ENCODE results near the gene HCN3. TPM values are rescaled to one million over a fixed set of nuclear protein-coding genes. Genes with fewer than 3 reads are reported as not detected.

HCN3 gene
- total and polyA plus RNA-seq, 2 of the 13 experiments (the other 11 are each of a cell fraction or from before 2014, with no cell fraction given): 2.4 to 10.2 TPM

- TF ChIP-seq ZNF101 (CRISPR knock-in tag; IDR thresholded peaks at IDR 0.05; ENCODE audit: borderline replicate concordance, low read depth) (no peak), SIN3A (IDR thresholded peaks at IDR 0.05; ENCODE audit: borderline replicate concordance, low read depth, low read length) (peak; percentile 95), CTCF (CRISPR knock-in tag; IDR thresholded peaks at IDR 0.05) (peak; percentile 55), DRAP1 (CRISPR knock-in tag; IDR thresholded peaks at IDR 0.05) (no peak), SP5 (CRISPR knock-in tag; IDR thresholded peaks at IDR 0.05; ENCODE audit: borderline replicate concordance, low read depth) (peak; percentile 19; the same call in 1 of the 2 replicates), ZNF446 (CRISPR knock-in tag; IDR thresholded peaks at IDR 0.05) (no peak), ZNF30 (CRISPR knock-in tag; IDR thresholded peaks at IDR 0.05) (0 out of 2 replicates have a peak, but pooled peaks have one; percentile 56), FOSL2 (CRISPR knock-in tag; IDR thresholded peaks at IDR 0.05) (peak; percentile 5; the same call in 1 of the 2 replicates), HOMEZ (CRISPR knock-in tag; IDR thresholded peaks at IDR 0.05; ENCODE audit: low read depth) (0 out of 2 replicates have a peak, but pooled peaks have one; percentile 35), ZFP82 (CRISPR knock-in tag; IDR thresholded peaks at IDR 0.05; ENCODE audit: borderline replicate concordance) (no peak), MIER2 (CRISPR knock-in tag; IDR thresholded peaks at IDR 0.05) (peak; percentile 92), ZNF883 (CRISPR knock-in tag; IDR thresholded peaks at IDR 0.05; ENCODE audit: not compliant biosample characterization) (peak; percentile 9), FOXA3 (CRISPR knock-in tag; IDR thresholded peaks at IDR 0.05) (0 out of 2 replicates have a peak, but pooled peaks have one; percentile 19), ZMAT3 (CRISPR knock-in tag; conservative IDR thresholded peaks at IDR 0.05) (0 out of 2 replicates have a peak, but pooled peaks have one; percentile 31), SNAI1 (CRISPR knock-in tag; IDR thresholded peaks at IDR 0.05; ENCODE audit: borderline replicate concordance) (peak; percentile 70; the same call in 1 of the 2 replicates), KDM2A (CRISPR knock-in tag; IDR thresholded peaks at IDR 0.05; ENCODE audit: borderline replicate concordance, low read depth) (0 out of 2 replicates have a peak, but pooled peaks have one; percentile 27), CENPBD1 (CRISPR knock-in tag; IDR thresholded peaks at IDR 0.05; ENCODE audit: borderline replicate concordance, low read depth) (no peak), MBD4 (IDR thresholded peaks at IDR 0.05; ENCODE audit: borderline replicate concordance, low read length) (no peak), EHMT2 (IDR thresholded peaks at IDR 0.05; ENCODE audit: borderline replicate concordance, low read depth, low read length) (peak; percentile 69; the same call in 1 of the 2 replicates)
- TF ChIP-seq, protein P1, sequence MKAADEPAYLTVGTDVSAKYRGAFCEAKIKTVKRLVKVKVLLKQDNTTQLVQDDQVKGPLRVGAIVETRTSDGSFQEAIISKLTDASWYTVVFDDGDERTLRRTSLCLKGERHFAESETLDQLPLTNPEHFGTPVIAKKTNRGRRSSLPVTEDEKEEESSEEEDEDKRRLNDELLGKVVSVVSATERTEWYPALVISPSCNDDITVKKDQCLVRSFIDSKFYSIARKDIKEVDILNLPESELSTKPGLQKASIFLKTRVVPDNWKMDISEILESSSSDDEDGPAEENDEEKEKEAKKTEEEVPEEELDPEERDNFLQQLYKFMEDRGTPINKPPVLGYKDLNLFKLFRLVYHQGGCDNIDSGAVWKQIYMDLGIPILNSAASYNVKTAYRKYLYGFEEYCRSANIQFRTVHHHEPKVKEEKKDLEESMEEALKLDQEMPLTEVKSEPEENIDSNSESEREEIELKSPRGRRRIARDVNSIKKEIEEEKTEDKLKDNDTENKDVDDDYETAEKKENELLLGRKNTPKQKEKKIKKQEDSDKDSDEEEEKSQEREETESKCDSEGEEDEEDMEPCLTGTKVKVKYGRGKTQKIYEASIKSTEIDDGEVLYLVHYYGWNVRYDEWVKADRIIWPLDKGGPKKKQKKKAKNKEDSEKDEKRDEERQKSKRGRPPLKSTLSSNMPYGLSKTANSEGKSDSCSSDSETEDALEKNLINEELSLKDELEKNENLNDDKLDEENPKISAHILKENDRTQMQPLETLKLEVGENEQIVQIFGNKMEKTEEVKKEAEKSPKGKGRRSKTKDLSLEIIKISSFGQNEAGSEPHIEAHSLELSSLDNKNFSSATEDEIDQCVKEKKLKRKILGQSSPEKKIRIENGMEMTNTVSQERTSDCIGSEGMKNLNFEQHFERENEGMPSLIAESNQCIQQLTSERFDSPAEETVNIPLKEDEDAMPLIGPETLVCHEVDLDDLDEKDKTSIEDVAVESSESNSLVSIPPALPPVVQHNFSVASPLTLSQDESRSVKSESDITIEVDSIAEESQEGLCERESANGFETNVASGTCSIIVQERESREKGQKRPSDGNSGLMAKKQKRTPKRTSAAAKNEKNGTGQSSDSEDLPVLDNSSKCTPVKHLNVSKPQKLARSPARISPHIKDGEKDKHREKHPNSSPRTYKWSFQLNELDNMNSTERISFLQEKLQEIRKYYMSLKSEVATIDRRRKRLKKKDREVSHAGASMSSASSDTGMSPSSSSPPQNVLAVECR (CRISPR knock-in tag; IDR thresholded peaks at IDR 0.05; ENCODE audit: borderline replicate concordance): peak; percentile 65
These were observed 832 bp downstream of the HCN3 start (continued) for GRCh38 chr1:155277902-155278688.
